H1 (cell line): ENCODE measurements around the gene ITIH1. TPM values are rescaled to one million over a fixed set of nuclear protein-coding genes. Genes with fewer than 3 reads are reported as not detected.

Experiments
- CTCF ChIA-PET: fragments of 300-600 bp; sonication (Branson Sonifier 250); formaldehyde crosslinking; loops from one replicate; lab custom pipeline; 2021; ENCODE audit not compliant: partially characterized antibody; lab: Charles Lee
- POLR2A ChIA-PET: fragments of 300-600 bp; sonication (Branson Sonifier 250); formaldehyde crosslinking; loops from one replicate; lab custom pipeline; 2021; ENCODE audit warnings: inconsistent platforms; ENCODE audit not compliant: partially characterized antibody; lab: Charles Lee
- DNase-seq, 2 experiments: peaks; one replicate each; pipeline versions ENCODE4 v3.0.0 to v3.0.0-alpha.2; 2010 to 2022; ENCODE audit warnings: low spot score in 2 of 2, low read depth in 1 of 2, mixed read lengths in 1 of 2
- FAIRE-seq: peaks from 2 replicates; lab custom pipeline; 2011; peaks lifted over from hg19 to GRCh38; lab: Jason Lieb, UNC
- H2AFZ ChIP-seq: 2 replicates; pipeline ENCODE4 v1.8.1; 2012; ENCODE audit warnings: low read length, inconsistent platforms
- H2AK5ac ChIP-seq: 2 replicates; pipeline ENCODE4 v1.6.1; 2013; ENCODE audit warnings: low read depth, low read length
- H2BK120ac ChIP-seq: replicated peaks from 2 replicates; pipeline ENCODE3; 2013; ENCODE audit warnings: low read depth, low read length, inconsistent platforms
- H2BK12ac ChIP-seq: 2 replicates; pipeline ENCODE4 v1.6.1; 2013; ENCODE audit warnings: low read depth, low read length
- H2BK15ac ChIP-seq: 2 replicates; pipeline ENCODE4 v1.6.1; 2013; ENCODE audit warnings: low read length
- H2BK20ac ChIP-seq: 2 replicates; pipeline ENCODE4 v1.6.1; 2013; ENCODE audit warnings: low read length
- H2BK5ac ChIP-seq: 2 replicates; pipeline ENCODE4 v1.6.1; 2013; ENCODE audit warnings: low read depth, low read length
- H3K14ac ChIP-seq: 2 replicates; pipeline ENCODE4 v1.6.1; 2013; ENCODE audit warnings: inconsistent platforms; ENCODE audit not compliant: insufficient read length
- H3K18ac ChIP-seq: 2 replicates; pipeline ENCODE4 v1.6.1; 2013; ENCODE audit warnings: low read length; ENCODE audit errors: extremely low read depth
- H3K23ac ChIP-seq: 2 replicates; pipeline ENCODE4 v1.6.1; 2013; ENCODE audit warnings: inconsistent platforms; ENCODE audit not compliant: insufficient read length
- H3K23me2 ChIP-seq: 2 replicates; pipeline ENCODE4 v1.6.1; 2013; ENCODE audit warnings: low read depth, low read length
- H3K27ac ChIP-seq: 2 replicates; pipeline ENCODE4 v1.6.1; 2011; ENCODE audit warnings: low read depth, low read length, inconsistent platforms
- H3K27me3 ChIP-seq, 4 experiments: replicated peaks in 1 of 4; 1 replicate in 1 of 4; 2 replicates in 3 of 4; pipeline versions ENCODE4 v1.6.1 to v1.8.1; 2011 to 2013; ENCODE audit warnings: low read length in 3 of 4, mild to moderate bottlenecking in 3 of 4, inconsistent platforms in 2 of 4, mixed read lengths in 2 of 4, moderate library complexity in 1 of 4; ENCODE audit not compliant: control insufficient read depth in 3 of 4, insufficient read depth in 3 of 4; ENCODE audit errors: extremely low read depth in 1 of 4
- H3K36me3 ChIP-seq, 4 experiments: 2 replicates each; pipeline versions ENCODE4 v1.6.1 to v1.8.1; 2011 to 2013; ENCODE audit warnings: mild to moderate bottlenecking in 4 of 4, low read length in 3 of 4, moderate library complexity in 2 of 4, control low read depth in 1 of 4, inconsistent platforms in 1 of 4; ENCODE audit not compliant: insufficient read depth in 4 of 4, control insufficient read depth in 2 of 4
- H3K4ac ChIP-seq: replicated peaks from 2 replicates; pipeline ENCODE3; 2013; ENCODE audit warnings: low read length, low read depth, mixed read lengths, inconsistent platforms; ENCODE audit not compliant: insufficient read length
- H3K4me1 ChIP-seq, 4 experiments: replicated peaks in 1 of 4; 1 replicate in 1 of 4; 2 replicates in 3 of 4; pipeline versions ENCODE4 v1.6.1 to v1.8.1; 2011 to 2013; ENCODE audit warnings: low read length in 3 of 4, inconsistent platforms in 2 of 4, mixed read lengths in 1 of 4; ENCODE audit not compliant: insufficient read depth in 4 of 4, control insufficient read depth in 3 of 4
- H3K4me2 ChIP-seq, 2 experiments: 2 replicates each; pipeline versions ENCODE4 v1.6.1 to v1.8.1; 2011 to 2013; ENCODE audit warnings: low read depth in 2 of 2, low read length in 2 of 2, control low read depth in 1 of 2, inconsistent platforms in 1 of 2, mild to moderate bottlenecking in 1 of 2; ENCODE audit not compliant: insufficient read depth in 1 of 2
- H3K4me3 ChIP-seq, 4 experiments: fragments of 200-600, 300-600 bp in 1 of 4; sonication (generic), shearing (Covaris generic), sonication (Bioruptor Twin) in 1 of 4; 2 replicates each; pipeline versions ENCODE4 v1.5.1 to v1.8.1; 2011 to 2016; ENCODE audit warnings: low read length in 4 of 4, low read depth in 3 of 4, control low read depth in 2 of 4, inconsistent platforms in 2 of 4, mild to moderate bottlenecking in 2 of 4, mixed read lengths in 1 of 4, moderate library complexity in 1 of 4; ENCODE audit not compliant: insufficient read depth in 2 of 4; ENCODE audit errors: extremely low read depth in 1 of 4
- H3K56ac ChIP-seq: replicated peaks from 2 replicates; pipeline ENCODE3; 2013; ENCODE audit warnings: low read depth, mild to moderate bottlenecking, mixed read lengths, low read length, inconsistent platforms; ENCODE audit not compliant: insufficient read length
- H3K79me1 ChIP-seq: 2 replicates; pipeline ENCODE4 v1.6.1; 2013; ENCODE audit warnings: low read depth, low read length, control low read depth
- H3K79me2 ChIP-seq, 2 experiments: 2 replicates each; pipeline versions ENCODE4 v1.6.1 to v1.8.1; 2012 to 2013; ENCODE audit warnings: low read length in 2 of 2, mild to moderate bottlenecking in 2 of 2, inconsistent platforms in 1 of 2; ENCODE audit not compliant: insufficient read depth in 2 of 2, control insufficient read depth in 1 of 2
- H3K9ac ChIP-seq, 4 experiments: replicated peaks in 1 of 4; 1 replicate in 1 of 4; 2 replicates in 3 of 4; pipeline versions ENCODE4 v1.6.1 to v1.8.1; 2011 to 2013; ENCODE audit warnings: low read depth in 3 of 4, low read length in 3 of 4, control low read depth in 2 of 4, mild to moderate bottlenecking in 2 of 4, moderate library complexity in 2 of 4, inconsistent platforms in 1 of 4; ENCODE audit errors: extremely low read depth in 1 of 4
- H3K9me3 ChIP-seq, 2 experiments: 2 replicates each; pipeline versions ENCODE4 v1.6.1 to v1.8.1; 2012 to 2013; ENCODE audit warnings: mild to moderate bottlenecking in 2 of 2, moderate library complexity in 2 of 2, control low read depth in 1 of 2, inconsistent platforms in 1 of 2, low read depth in 1 of 2, low read length in 1 of 2, mixed read lengths in 1 of 2; ENCODE audit not compliant: insufficient read depth in 2 of 2
- H4K20me1 ChIP-seq, 2 experiments: replicated peaks in 1 of 2; 2 replicates each; pipeline versions ENCODE3 to v1.8.1; 2011 to 2013; ENCODE audit warnings: inconsistent platforms in 2 of 2, low read length in 2 of 2, mild to moderate bottlenecking in 1 of 2; ENCODE audit not compliant: insufficient read depth in 2 of 2, control insufficient read depth in 1 of 2
- H4K5ac ChIP-seq: 2 replicates; pipeline ENCODE4 v1.6.1; 2013; ENCODE audit warnings: low read length, low read depth, mixed read lengths, inconsistent platforms; ENCODE audit not compliant: insufficient read length
- H4K8ac ChIP-seq: 2 replicates; pipeline ENCODE4 v1.8.0; 2013; ENCODE audit warnings: mild to moderate bottlenecking, moderate library complexity, low read length, inconsistent platforms; ENCODE audit not compliant: insufficient read depth; ENCODE audit errors: extremely low read depth
- H4K91ac ChIP-seq: replicated peaks from 2 replicates; pipeline ENCODE3; 2013; ENCODE audit warnings: low read length, mixed read lengths, inconsistent platforms; ENCODE audit not compliant: insufficient read length
- FOSL1 ChIP-seq: IDR thresholded peaks from 2 replicates; pipeline ENCODE4 v1.6.1; 2011; ENCODE audit warnings: mild to moderate bottlenecking, low read depth, low read length, moderate library complexity; ENCODE audit not compliant: insufficient read depth
- HDAC6 ChIP-seq: IDR thresholded peaks from one replicate; pipeline ENCODE4 v1.7.1; 2012; ENCODE audit warnings: low read depth, mild to moderate bottlenecking, inconsistent platforms, low read length, moderate library complexity
- JUND ChIP-seq: IDR thresholded peaks from 2 replicates; pipeline ENCODE4 v1.6.1; 2011; ENCODE audit warnings: mild to moderate bottlenecking, improper control_type of control experiment, low read length
- KDM4A ChIP-seq: IDR thresholded peaks from one replicate; pipeline ENCODE4 v1.7.1; 2012; ENCODE audit warnings: low read depth, mild to moderate bottlenecking, moderate library complexity, low read length, inconsistent platforms; ENCODE audit not compliant: severe bottlenecking
- NANOG ChIP-seq: IDR thresholded peaks from 2 replicates; pipeline ENCODE4 v1.6.1; 2011; ENCODE audit warnings: low read length, low read depth, mild to moderate bottlenecking, inconsistent platforms; ENCODE audit not compliant: insufficient read depth, poor library complexity, severe bottlenecking
- PHF8 ChIP-seq: fragments of 200-600 bp; sonication (generic); conservative IDR thresholded peaks from 2 replicates; pipeline ENCODE4 v1.7.1; 2012; ENCODE audit warnings: low read depth, mild to moderate bottlenecking, inconsistent platforms, low read length, moderate library complexity
- POLR2A ChIP-seq, 2 experiments: IDR thresholded peaks; 1 replicate in 1 of 2; 2 replicates in 1 of 2; pipeline ENCODE4 v1.6.1; 2011; ENCODE audit warnings: low read depth in 2 of 2, low read length in 2 of 2, mild to moderate bottlenecking in 2 of 2; ENCODE audit errors: control extremely low read depth in 1 of 2
- SAP30 ChIP-seq: fragments of 300-600 bp; sonication (generic); IDR thresholded peaks from 2 replicates; pipeline ENCODE4 v1.7.1; 2012; ENCODE audit warnings: low read length, moderate library complexity, mild to moderate bottlenecking, inconsistent platforms; ENCODE audit not compliant: insufficient read depth, insufficient replicate concordance
- SP1 ChIP-seq: IDR thresholded peaks from 2 replicates; pipeline ENCODE4 v1.6.1; 2011; ENCODE audit warnings: low read depth, low read length
- TAF7 ChIP-seq: optimal IDR thresholded peaks from 2 replicates; pipeline ENCODE3; 2011; ENCODE audit warnings: low read depth, mild to moderate bottlenecking, inconsistent platforms, low read length, moderate library complexity, borderline replicate concordance
- TBP ChIP-seq: IDR thresholded peaks from 2 replicates; pipeline ENCODE4 v1.6.1; 2011; ENCODE audit warnings: low read depth, low read length, improper control_type of control experiment
- WGBS, 2 experiments: shearing (Covaris generic) in 1 of 2; methylation state at CpG; one replicate each; pipeline versions ENCODE4 v1.1.6 to v1.1.7; 2013 to 2015; ENCODE audit warnings: low lambda C conversion rate in 2 of 2, mixed read lengths in 2 of 2, inconsistent platforms in 1 of 2, low coverage in 1 of 2, missing lambda C conversion rate in 1 of 2; ENCODE audit not compliant: insufficient replicate concordance in 2 of 2, insufficient coverage in 1 of 2, insufficient read length in 1 of 2; ENCODE audit errors: extremely low coverage in 1 of 2, missing lambda C conversion rate in 1 of 2; 5-methylcytosine and 5-hydroxymethylcytosine counted together
- polyA plus RNA-seq, 7 experiments: library from polyadenylated mRNA; depleted of rRNA in 3 of 7; stranded (reverse) in 5 of 7; unstranded in 2 of 7; fragments of >200 nt in 5 of 7; fragments of 200-250 nt in 2 of 7; gene quantifications; 1 replicate in 5 of 7; 2 replicates in 1 of 7; 4 replicates in 1 of 7; pipeline versions ENCODE4 v1.2.1 to v1.2.3, GENCODE V29; 2011 to 2013; ENCODE audit warnings: missing spikeins in 2 of 7, mixed read lengths in 2 of 7
- total RNA-seq: library from RNA; stranded (reverse); fragmentation: NEBNext Ultra II Directional; extraction: Animal tissue kit (Norgen Biotek cat#: 25700); gene quantifications from 2 replicates; pipeline ENCODE4 v1.2.1, GENCODE V29; 2021

The ITIH1 gene
- total and polyA plus RNA-seq, 2 of the 8 experiments (the other 6 are each of a cell fraction or from before 2014, with no cell fraction given), result not detected

DNA sequence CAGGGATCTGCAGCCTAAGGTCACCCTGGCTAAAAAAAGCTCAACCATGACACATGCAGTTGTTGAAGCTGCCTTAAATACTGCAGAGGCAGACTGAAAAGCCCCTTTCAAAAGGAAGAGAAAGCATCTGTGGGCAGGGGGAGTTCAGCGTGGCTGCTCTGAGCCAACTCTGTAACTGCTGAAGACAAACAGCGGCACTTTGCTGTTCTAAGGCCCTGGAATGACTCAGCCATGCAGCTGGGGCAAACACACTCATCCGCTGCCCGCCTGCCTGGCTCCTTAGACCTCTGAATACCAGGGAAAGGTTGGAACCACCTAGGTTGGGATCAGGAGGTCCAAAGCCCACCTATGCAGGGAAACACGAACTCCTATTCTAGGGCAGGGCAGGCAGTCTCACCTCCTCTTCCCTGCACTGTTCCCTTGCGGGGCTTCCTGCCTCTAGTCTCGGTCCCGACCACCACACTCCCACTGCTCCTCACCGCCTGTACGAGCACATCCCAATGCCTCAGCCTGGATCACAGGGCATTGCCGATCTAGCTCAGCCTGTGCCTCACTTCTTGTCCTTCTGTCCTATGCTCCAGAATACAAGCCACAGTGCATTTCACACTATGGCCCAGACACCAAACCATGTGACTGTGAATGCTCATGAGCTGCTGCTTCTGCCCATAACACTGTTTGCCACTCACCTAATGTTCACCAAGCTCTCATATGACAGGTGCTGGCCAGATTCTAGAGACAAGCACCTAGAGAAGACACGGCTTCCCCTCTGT lies 64.0 kb downstream of the ITIH1 start:
- Histone ChIP-seq H3K36me3 (peaks cover 0 to 5% (median 2%) of the 10 kb centered on the region in 4 experiments; a peak in 3 of 8 replicates), H3K4me1 (no peaks in the 10 kb centered on the region), H4K20me1 (peaks cover 0 to 6% of the 10 kb centered on the region in 2 experiments), H3K18ac (no peak overlapping the region), H3K4me3 (no peak overlapping the region), H2AFZ (no peak overlapping the region), H4K8ac (no peak overlapping the region; the same call in 1 of the 2 replicates), H3K23ac (no peak overlapping the region), H3K27me3 (no peaks in the 10 kb centered on the region), H4K91ac (no peak overlapping the region), H2BK15ac (no peak overlapping the region), H2BK120ac (no peak overlapping the region), H3K79me1 (no peaks in the 10 kb centered on the region; the same call in 1 of the 2 replicates), H3K79me2 (no peaks in the 10 kb centered on the region), H2BK20ac (no peak overlapping the region), H3K14ac (no peak overlapping the region), H2BK12ac (no peak overlapping the region), H3K23me2 (no peaks in the 10 kb centered on the region), H2BK5ac (no peak overlapping the region), H3K27ac (no peak overlapping the region), H3K9me3 (no peaks in the 10 kb centered on the region), H3K4ac (no peak overlapping the region), H3K56ac (no peak overlapping the region), H3K4me2 (no peak overlapping the region), H3K9ac (no peak overlapping the region), H2AK5ac (no peak overlapping the region), H4K5ac (no peak overlapping the region)
- FAIRE-seq, result no peak
- CTCF ChIA-PET, result interaction anchor here (1.5 to 3.6 kb wide), 5 partner anchors 10 to 188 kb away, joined by 3 to 15 read pairs (median 6); no protein-coding TSS in a partner anchor
- POLR2A ChIA-PET, result no interaction called here
- no peak for DNase-seq
- WGBS, 2 experiments, result 88% methylated on average over 12 of the region's 12 CpGs; no CpG with 5 or more reads in 1 of the 2 experiments
- TF ChIP-seq POLR2A (IDR thresholded peaks at IDR 0.05; ENCODE audit: control extremely low read depth in 1 of 2, low read depth in 2 of 2, low read length in 2 of 2) (no peak), PHF8 (no peak), HDAC6 (no peak), KDM4A (no peak), JUND (no peak), SAP30 (no peak), TBP (no peak), NANOG (no peak), TAF7 (no peak), SP1 (no peak), FOSL1 (no peak)
